IMR-90 (cell line): ENCODE measurements around the gene FUT8. TPM values are rescaled to one million over a fixed set of nuclear protein-coding genes. Genes with fewer than 3 reads are reported as not detected.

Experiments
- ATAC-seq: fragments of 200-7000 bp; cut with Tn5 transposase; 2 replicates; pipeline ENCODE4 v1.9.1; 2020; ENCODE audit warnings: low read depth, mild to moderate bottlenecking, moderate library complexity
- BruUV-seq: library from RNA; stranded (reverse); fragments of 400-500 nt; replicated peaks from 2 replicates; lab custom pipeline; 2021; lab: Mats Ljungman, UMichigan
- CTCF ChIA-PET: fragments of 300-600 bp; formaldehyde crosslinking; extraction: SDS; loops from one replicate; lab custom pipeline; 2021; ENCODE audit warnings: antibody characterized with exemption; lab: Yijun Ruan, JAX
- POLR2A ChIA-PET: fragments of 300-600 bp; sonication (Branson Sonifier 250); formaldehyde crosslinking; loops from one replicate; lab custom pipeline; 2022; ENCODE audit warnings: antibody characterized with exemption; ENCODE audit not compliant: unreplicated experiment; lab: Charles Lee
- DNase-seq: peaks from one replicate; pipeline ENCODE4 v3.0.0; 2013
- H2AFZ ChIP-seq: replicated peaks from 2 replicates; pipeline ENCODE3; 2013; ENCODE audit warnings: low read length, mild to moderate bottlenecking; ENCODE audit not compliant: poor library complexity
- H2AK5ac ChIP-seq: 2 replicates; pipeline ENCODE4 v1.6.1; 2013; ENCODE audit warnings: low read depth, low read length, inconsistent platforms
- H2AK9ac ChIP-seq: replicated peaks from 2 replicates; pipeline ENCODE3; 2013; ENCODE audit warnings: mild to moderate bottlenecking, low read depth, low read length, moderate library complexity; ENCODE audit not compliant: poor library complexity
- H2BK120ac ChIP-seq: 2 replicates; pipeline ENCODE4 v1.6.1; 2013; ENCODE audit warnings: low read depth, low read length, inconsistent platforms
- H2BK15ac ChIP-seq: 3 replicates; pipeline ENCODE4 v1.6.1; 2013; ENCODE audit warnings: low read depth, low read length, inconsistent platforms
- H2BK20ac ChIP-seq: 2 replicates; pipeline ENCODE4 v1.6.1; 2013; ENCODE audit warnings: low read depth, mild to moderate bottlenecking, inconsistent platforms, low read length, moderate library complexity
- H2BK5ac ChIP-seq: 2 replicates; pipeline ENCODE4 v1.6.1; 2013; ENCODE audit warnings: mild to moderate bottlenecking, low read depth, low read length, inconsistent platforms; ENCODE audit not compliant: poor library complexity, severe bottlenecking
- H3K14ac ChIP-seq: replicated peaks from 2 replicates; pipeline ENCODE4 v1.6.1; 2013; ENCODE audit warnings: low read depth, low read length, inconsistent platforms
- H3K18ac ChIP-seq: 2 replicates; pipeline ENCODE4 v1.6.1; 2013; ENCODE audit warnings: low read depth, low read length, control low read depth
- H3K23ac ChIP-seq: 2 replicates; pipeline ENCODE4 v1.6.1; 2013; ENCODE audit warnings: low read depth, low read length, inconsistent platforms
- H3K27ac ChIP-seq: 2 replicates; pipeline ENCODE4 v1.5.1; 2013; ENCODE audit warnings: mild to moderate bottlenecking, control low read depth, low read length; ENCODE audit not compliant: insufficient read depth
- H3K27me3 ChIP-seq: 2 replicates; pipeline ENCODE4 v1.6.1; 2013; ENCODE audit warnings: low read length; ENCODE audit not compliant: control insufficient read depth, insufficient read depth
- H3K36me3 ChIP-seq: 2 replicates; pipeline ENCODE4 v1.6.1; 2013; ENCODE audit warnings: low read length, mixed read lengths; ENCODE audit not compliant: control insufficient read depth, insufficient read depth
- H3K4ac ChIP-seq: 2 replicates; pipeline ENCODE4 v1.6.1; 2013; ENCODE audit warnings: low read depth, low read length, inconsistent platforms
- H3K4me1 ChIP-seq: 2 replicates; pipeline ENCODE4 v1.6.1; 2013; ENCODE audit warnings: low read length, mixed read lengths; ENCODE audit not compliant: control insufficient read depth, insufficient read depth
- H3K4me2 ChIP-seq: 2 replicates; pipeline ENCODE4 v1.6.1; 2013; ENCODE audit warnings: low read depth, mild to moderate bottlenecking, control low read depth, low read length, moderate library complexity
- H3K4me3 ChIP-seq: 2 replicates; pipeline ENCODE4 v1.5.1; 2013; ENCODE audit warnings: low read depth, mild to moderate bottlenecking, control low read depth, low read length, moderate library complexity; ENCODE audit not compliant: insufficient read depth
- H3K56ac ChIP-seq: 2 replicates; pipeline ENCODE4 v1.6.1; 2013; ENCODE audit warnings: low read length, inconsistent platforms; ENCODE audit not compliant: insufficient read depth; ENCODE audit errors: extremely low read depth
- H3K79me1 ChIP-seq, 2 experiments: 2 replicates each; pipeline ENCODE4 v1.6.1; 2013; ENCODE audit warnings: low read length in 2 of 2, inconsistent platforms in 1 of 2, low read depth in 1 of 2
- H3K9ac ChIP-seq: 2 replicates; pipeline ENCODE4 v1.6.1; 2013; ENCODE audit warnings: low read depth, low read length, control low read depth
- H3K9me1 ChIP-seq: 2 replicates; pipeline ENCODE4 v1.6.1; 2013; ENCODE audit warnings: low read length, inconsistent platforms; ENCODE audit not compliant: insufficient read depth
- H3K9me3 ChIP-seq: 2 replicates; pipeline ENCODE4 v1.6.1; 2013; ENCODE audit warnings: low read length; ENCODE audit not compliant: control insufficient read depth, insufficient read depth
- H4K20me1 ChIP-seq: 2 replicates; pipeline ENCODE4 v1.6.1; 2013; ENCODE audit warnings: low read length, inconsistent platforms; ENCODE audit not compliant: insufficient read depth
- H4K5ac ChIP-seq: 2 replicates; pipeline ENCODE4 v1.6.1; 2013; ENCODE audit warnings: mild to moderate bottlenecking, low read depth, low read length, control low read depth
- H4K8ac ChIP-seq, 2 experiments: 2 replicates each; pipeline ENCODE4 v1.6.1; 2013; ENCODE audit warnings: low read depth in 2 of 2, low read length in 2 of 2, control low read depth in 1 of 2, inconsistent platforms in 1 of 2
- H4K91ac ChIP-seq: 2 replicates; pipeline ENCODE4 v1.6.1; 2013; ENCODE audit warnings: low read depth, low read length, inconsistent platforms; ENCODE audit not compliant: insufficient read depth
- POLR2A ChIP-seq: IDR thresholded peaks from 2 replicates; pipeline ENCODE4 v1.6.1; 2012; ENCODE audit warnings: mild to moderate bottlenecking, low read depth, low read length
- RCOR1 ChIP-seq: IDR thresholded peaks from 2 replicates; pipeline ENCODE4 v1.6.1; 2012; ENCODE audit warnings: mild to moderate bottlenecking, low read length, improper control_type of control experiment; ENCODE audit not compliant: insufficient replicate concordance
- WGBS, 2 experiments: methylation state at CpG; one replicate each; pipeline versions ENCODE4 v1.1.5 to v1.1.7; 2013; ENCODE audit warnings: missing lambda C conversion rate in 2 of 2; ENCODE audit not compliant: insufficient read length in 1 of 2; ENCODE audit errors: extremely low coverage in 2 of 2; 5-methylcytosine and 5-hydroxymethylcytosine counted together
- dilution Hi-C: fragments of 300-500 bp; cut with HindIII; formaldehyde crosslinking; loops from one replicate; pipeline ENCODE4 v1.14.3; 2018; ENCODE audit warnings: low sequenced_read_pairs; ENCODE audit not compliant: unreplicated experiment
- in situ Hi-C: fragments of 300-500 bp; cut with MboI; formaldehyde crosslinking; loops from 3 replicates; pipeline ENCODE4 v1.14.3; 2019; ENCODE audit warnings: low sequenced_read_pairs, inconsistent platforms, mixed read lengths
- intact Hi-C: fragments of 100-400 bp; cut with micrococcal nuclease; formaldehyde crosslinking; loops from 2 replicates; pipeline ENCODE4 v1.10.0; 2022
- polyA plus RNA-seq, 3 experiments: library from polyadenylated mRNA; depleted of rRNA; stranded (reverse); fragments of >200 nt; gene quantifications; 2 replicates each; pipeline ENCODE4 v1.2.3, GENCODE V29; 2012; ENCODE audit warnings: low replicate concordance in 1 of 3
- total RNA-seq: library from RNA; depleted of rRNA; stranded (reverse); fragments of >200 nt; gene quantifications from 2 replicates; pipeline ENCODE4 v1.2.3, GENCODE V29; 2012

Gene FUT8
- total and polyA plus RNA-seq, 2 of the 4 experiments (the other 2 are of a cell fraction) = 15.6 to 72.9 TPM

DNA sequence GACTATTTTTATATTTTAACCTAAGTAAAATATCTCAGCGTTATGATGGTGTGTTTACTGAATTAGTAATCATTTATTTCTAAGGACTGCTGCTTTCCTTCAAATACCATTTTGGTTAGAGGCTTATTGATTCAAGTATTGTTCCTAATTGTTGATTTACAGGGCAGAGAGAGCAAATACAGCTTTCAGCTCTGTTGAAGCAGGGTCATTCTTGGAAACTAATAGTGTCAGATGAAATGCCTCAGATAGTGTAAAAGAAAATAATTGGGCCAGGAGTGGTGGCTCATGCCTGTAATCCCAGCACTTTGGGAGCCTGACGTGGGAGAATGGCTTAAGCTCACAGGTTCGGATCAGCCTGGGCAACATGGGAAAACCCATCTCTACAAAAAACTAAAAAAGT lies 249.3 kb downstream of the FUT8 start:
- no peak overlapping the region for H3K56ac ChIP-seq
- H4K8ac ChIP-seq = no peak overlapping the region
- H2AFZ ChIP-seq = no peak overlapping the region
- ChIA-PET CTCF (no interaction called here), POLR2A (no interaction called here)
- no peaks in the 10 kb centered on the region for H3K27me3 ChIP-seq
- no peaks in the 10 kb centered on the region for H3K4me1 ChIP-seq
- no peak overlapping the region for H3K4ac ChIP-seq
- no peak overlapping the region for H2BK15ac ChIP-seq
- H4K91ac ChIP-seq = no peak overlapping the region
- H2BK120ac ChIP-seq = no peak overlapping the region
- no peaks in the 10 kb centered on the region; a peak in 1 of 4 replicates for H3K79me1 ChIP-seq
- in situ Hi-C loops = no loop called here
- no peak overlapping the region for H2AK5ac ChIP-seq
- intact Hi-C loops = no loop called here
- H3K4me2 ChIP-seq = no peak overlapping the region
- H3K23ac ChIP-seq = no peak overlapping the region
- H4K20me1 ChIP-seq = no peaks in the 10 kb centered on the region
- H3K27ac ChIP-seq = no peak overlapping the region
- no peaks in the 10 kb centered on the region for H3K9me1 ChIP-seq
- ATAC-seq (no peak), DNase-seq (no peak)
- no peak overlapping the region for H2BK20ac ChIP-seq
- dilution Hi-C loops = no loop called here
- H3K4me3 ChIP-seq = no peak overlapping the region
- no CpG with 5 or more reads among the region's 3 CpGs for WGBS, 2 experiments
- no peak for TF ChIP-seq POLR2A
- TF ChIP-seq RCOR1 = no peak
- no peak overlapping the region for H3K18ac ChIP-seq
- no peak overlapping the region for H2BK5ac ChIP-seq
- H3K14ac ChIP-seq = no peak overlapping the region
- no peaks in the 10 kb centered on the region for H3K36me3 ChIP-seq
- no peak overlapping the region for H4K5ac ChIP-seq
- no peaks in the 10 kb centered on the region for H3K9me3 ChIP-seq
- no TSS peak for BruUV-seq
- H3K9ac ChIP-seq = no peak overlapping the region
- no peak overlapping the region for H2AK9ac ChIP-seq
